ENCODE measurements around the gene PIGM. TPM values are rescaled to one million over a fixed set of nuclear protein-coding genes. Genes with fewer than 3 reads are reported as not detected.

The PIGM gene
- total RNA-seq, 4 donors from 2014 or later: 3.7 to 5.4 (median 4.4) TPM

DNA sequence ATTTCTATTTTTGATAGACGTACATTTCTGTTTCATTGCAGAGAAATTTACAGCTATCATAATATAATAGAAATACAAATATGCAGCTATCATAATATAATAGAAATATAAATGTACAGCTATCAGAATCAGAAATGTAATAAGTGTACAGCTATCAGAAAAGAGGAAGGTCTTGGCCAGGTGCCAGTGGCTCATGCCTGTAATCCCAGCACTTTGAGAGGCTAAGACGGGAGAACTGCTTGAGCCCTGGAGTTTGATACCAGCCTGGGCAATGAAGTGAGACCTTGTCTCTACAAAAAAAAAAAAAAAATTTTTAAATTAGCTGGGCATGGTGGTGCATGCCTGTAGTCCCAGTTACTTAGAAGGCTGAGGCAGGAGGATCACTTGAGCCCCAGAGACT is 37.9 kb downstream of the PIGM start:
- H3K27ac ChIP-seq: no peak overlapping the region
- no peak overlapping the region for H3K4me3 ChIP-seq
- ATAC-seq: no peak
- WGBS, 2 donors (ENCODE audit: low coverage in 1 of 2): 47% methylated on average over 2 of the region's 2 CpGs
- no peaks in the 10 kb centered on the region for H3K9me3 ChIP-seq
- H3K27me3 ChIP-seq: peaks cover 6% of the 10 kb centered on the region
- no peaks in the 10 kb centered on the region for H3K4me1 ChIP-seq
- no peaks in the 10 kb centered on the region for H3K36me3 ChIP-seq
- no peak for TF ChIP-seq EP300 (IDR thresholded peaks at IDR 0.05)
- TF ChIP-seq CTCF (IDR thresholded peaks at IDR 0.05): no peak
- TF ChIP-seq POLR2AphosphoS5 (IDR thresholded peaks at IDR 0.05): no peak
- TF ChIP-seq POLR2A (IDR thresholded peaks at IDR 0.05): no peak

DNA sequence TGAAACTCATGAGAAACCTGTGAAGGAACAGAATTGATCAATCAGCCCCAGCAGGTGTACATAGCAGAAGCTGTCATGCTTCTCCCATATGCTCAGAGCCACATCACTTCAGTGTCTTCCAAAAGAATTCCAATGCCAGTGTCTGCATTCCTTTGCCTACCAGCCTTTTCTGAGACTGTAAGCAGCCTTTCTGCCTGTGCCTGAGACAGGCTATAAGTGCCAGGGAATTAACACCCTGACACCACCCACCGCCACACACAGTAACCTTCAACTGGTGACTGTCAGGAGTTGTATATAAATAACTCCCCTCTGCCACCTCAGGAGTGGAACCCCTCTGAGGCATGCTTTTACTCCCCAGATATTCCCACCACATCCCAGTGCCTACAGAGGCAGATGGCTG is 39.6 kb downstream of the PIGM start:
- peaks cover 11% of the 10 kb centered on the region for H3K27me3 ChIP-seq
- no peaks in the 10 kb centered on the region for H3K36me3 ChIP-seq
- TF ChIP-seq POLR2A (IDR thresholded peaks at IDR 0.05) (no peak), POLR2AphosphoS5 (IDR thresholded peaks at IDR 0.05) (no peak)
- no peaks in the 10 kb centered on the region for H3K4me1 ChIP-seq
- WGBS, 2 donors (ENCODE audit: low coverage in 1 of 2): 71% methylated on average over 1 of the region's 1 CpG; no CpG with 5 or more reads in 1 of the 2 donors
- ATAC-seq: no peak
- no peaks in the 10 kb centered on the region for H3K9me3 ChIP-seq
- H3K4me3 ChIP-seq: no peak overlapping the region
- no peak overlapping the region for H3K27ac ChIP-seq

- Histone ChIP-seq H3K4me3 (no peak overlapping the region), H3K27me3 (peaks cover 13% of the 10 kb centered on the region), H3K9me3 (no peaks in the 10 kb centered on the region), H3K36me3 (no peaks in the 10 kb centered on the region), H3K4me1 (no peaks in the 10 kb centered on the region), H3K27ac (no peak overlapping the region)
- TF ChIP-seq POLR2A (IDR thresholded peaks at IDR 0.05): no peak
- TF ChIP-seq CTCF (IDR thresholded peaks at IDR 0.05): no peak
- TF ChIP-seq POLR2AphosphoS5 (IDR thresholded peaks at IDR 0.05): no peak
- no peak for TF ChIP-seq EP300 (IDR thresholded peaks at IDR 0.05)
- WGBS, 2 donors (ENCODE audit: low coverage in 1 of 2): 64 to 70% methylated on average over 4 of the region's 4 CpGs
- ATAC-seq: no peak
Measured at GRCh38 chr1:159991513-159991912, 40.3 kb downstream of the PIGM start.

GRCh38 chr1:159990005-159990404 is 41.8 kb downstream of the PIGM start:
- H3K9me3 ChIP-seq: no peaks in the 10 kb centered on the region
- no peaks in the 10 kb centered on the region for H3K4me1 ChIP-seq
- 83 to 88% methylated on average over 4 of the region's 5 CpGs for WGBS, 2 donors (ENCODE audit: low coverage in 1 of 2)
- H3K4me3 ChIP-seq: no peak overlapping the region
- ATAC-seq: no peak
- no peak overlapping the region for H3K27ac ChIP-seq
- TF ChIP-seq EP300 (IDR thresholded peaks at IDR 0.05): no peak
- H3K36me3 ChIP-seq: no peaks in the 10 kb centered on the region
- H3K27me3 ChIP-seq: peaks cover 13% of the 10 kb centered on the region

DNA sequence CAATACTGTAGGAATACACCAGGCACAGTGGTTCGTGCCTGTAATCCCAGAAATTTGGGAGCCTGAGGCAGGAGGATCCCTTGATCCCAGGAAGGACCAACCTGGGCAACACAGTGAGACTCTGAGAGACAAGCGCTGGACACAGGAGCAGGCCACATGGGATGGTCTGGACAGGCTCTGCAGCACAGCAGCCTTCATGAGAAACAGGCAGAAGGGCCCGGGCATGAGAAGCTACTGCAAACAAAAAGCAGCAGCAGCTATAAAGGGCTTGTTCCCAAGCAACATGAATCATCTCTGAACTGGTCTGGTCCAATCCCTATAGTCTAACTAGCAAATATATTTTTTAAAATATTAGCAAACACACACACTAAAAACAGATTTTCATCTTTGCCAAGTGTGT is 42.2 kb downstream of the PIGM start:
- Histone ChIP-seq H3K9me3 (no peaks in the 10 kb centered on the region), H3K36me3 (no peaks in the 10 kb centered on the region), H3K4me1 (no peaks in the 10 kb centered on the region), H3K27me3 (peaks cover 13% of the 10 kb centered on the region), H3K4me3 (no peak overlapping the region), H3K27ac (no peak overlapping the region)
- TF ChIP-seq EP300 (IDR thresholded peaks at IDR 0.05) (no peak), CTCF (IDR thresholded peaks at IDR 0.05) (no peak), POLR2AphosphoS5 (IDR thresholded peaks at IDR 0.05) (no peak)
- 75 to 87% methylated on average over 2 to 3 of the region's 3 CpGs for WGBS, 2 donors (ENCODE audit: low coverage in 1 of 2)
- no peak for ATAC-seq

- no peak for ATAC-seq
- no peak for TF ChIP-seq POLR2A (IDR thresholded peaks at IDR 0.05)
- no peak for TF ChIP-seq POLR2AphosphoS5 (IDR thresholded peaks at IDR 0.05)
- TF ChIP-seq CTCF (IDR thresholded peaks at IDR 0.05): no peak
- no peak for TF ChIP-seq EP300 (IDR thresholded peaks at IDR 0.05)
- Histone ChIP-seq H3K27ac (no peak overlapping the region), H3K36me3 (no peaks in the 10 kb centered on the region), H3K4me1 (no peaks in the 10 kb centered on the region), H3K27me3 (peaks cover 13% of the 10 kb centered on the region), H3K4me3 (no peak overlapping the region), H3K9me3 (no peaks in the 10 kb centered on the region)
- 80% methylated on average over 1 of the region's 1 CpG; no CpG with 5 or more reads in 1 of the 2 donors for WGBS, 2 donors (ENCODE audit: low coverage in 1 of 2)
Measured at GRCh38 chr1:159988006-159988405, 43.8 kb downstream of the PIGM start.
